ENCODE measurements around the gene APOBEC4. TPM values are rescaled to one million over a fixed set of nuclear protein-coding genes. Genes with fewer than 3 reads are reported as not detected.

APOBEC4 gene
- total RNA-seq, 1 donor from 2014 or later = not detected

GRCh38 chr1:183604038-183604808 is 48.9 kb downstream of the APOBEC4 start:
- peaks cover 0 to 9% of the 10 kb centered on the region in 2 donors for H3K4me1 ChIP-seq
- no peaks in the 10 kb centered on the region for H3K9me3 ChIP-seq
- TF ChIP-seq CTCF (IDR thresholded peaks at IDR 0.05) = no peak
- no peak overlapping the region for H3K4me3 ChIP-seq
- H3K36me3 ChIP-seq = no peaks in the 10 kb centered on the region
- no peaks in the 10 kb centered on the region for H3K27me3 ChIP-seq
- intact Hi-C loops (cut with DNase I) = no loop called here
- DNase-seq (ENCODE audit: low spot score in 2 of 2) = peak in 1 of 2 donors; percentile 65
- H3K27ac ChIP-seq = peak overlapping the region in 1 of 2 donors; percentile 8

- no peak for TF ChIP-seq CTCF (IDR thresholded peaks at IDR 0.05)
- H3K36me3 ChIP-seq = no peaks in the 10 kb centered on the region
- intact Hi-C loops (cut with DNase I) = no loop called here
- no peak for DNase-seq (ENCODE audit: low spot score in 2 of 2)
- no peak overlapping the region for H3K27ac ChIP-seq
- H3K27me3 ChIP-seq = no peaks in the 10 kb centered on the region
- H3K4me3 ChIP-seq = no peak overlapping the region
- no peaks in the 10 kb centered on the region for H3K4me1 ChIP-seq
- H3K9me3 ChIP-seq = no peaks in the 10 kb centered on the region
These were observed 50.6 kb downstream of the APOBEC4 start for GRCh38 chr1:183602510-183602909.

- TF ChIP-seq CTCF (IDR thresholded peaks at IDR 0.05) = no peak
- Histone ChIP-seq H3K27ac (no peak overlapping the region), H3K9me3 (no peaks in the 10 kb centered on the region), H3K27me3 (no peaks in the 10 kb centered on the region), H3K36me3 (no peaks in the 10 kb centered on the region), H3K4me1 (no peaks in the 10 kb centered on the region), H3K4me3 (no peak overlapping the region)
- DNase-seq (ENCODE audit: low spot score in 2 of 2) = no peak
- intact Hi-C loops (cut with DNase I) = no loop called here
These were observed 52.5 kb downstream of the APOBEC4 start for GRCh38 chr1:183600634-183601033.

- no peaks in the 10 kb centered on the region for H3K4me1 ChIP-seq
- no peaks in the 10 kb centered on the region for H3K9me3 ChIP-seq
- no peaks in the 10 kb centered on the region for H3K36me3 ChIP-seq
- intact Hi-C loops (cut with DNase I) = no loop called here
- H3K27ac ChIP-seq = no peak overlapping the region
- no peak overlapping the region for H3K4me3 ChIP-seq
- no peaks in the 10 kb centered on the region for H3K27me3 ChIP-seq
- no peak for TF ChIP-seq CTCF (IDR thresholded peaks at IDR 0.05)
- DNase-seq (ENCODE audit: low spot score in 2 of 2) = peak in 1 of 2 donors; percentile 79
These were observed 53.0 kb downstream of the APOBEC4 start for GRCh38 chr1:183600136-183600535.

GRCh38 chr1:183598386-183598785 is 54.7 kb downstream of the APOBEC4 start:
- Histone ChIP-seq H3K4me3 (no peak overlapping the region), H3K9me3 (no peaks in the 10 kb centered on the region), H3K27me3 (no peaks in the 10 kb centered on the region), H3K36me3 (no peaks in the 10 kb centered on the region), H3K4me1 (no peaks in the 10 kb centered on the region), H3K27ac (no peak overlapping the region)
- no peak for TF ChIP-seq CTCF (IDR thresholded peaks at IDR 0.05)
- intact Hi-C loops (cut with DNase I) = no loop called here
- no peak for DNase-seq (ENCODE audit: low spot score in 2 of 2)
